ENCODE measurements around the gene ACVRL1.

The ACVRL1 gene

GRCh38 chr12:51915951-51916350, 8.6 kb downstream of the ACVRL1 start:
- DNase-seq (ENCODE audit: low read depth in 3 of 3) = no peak

DNA sequence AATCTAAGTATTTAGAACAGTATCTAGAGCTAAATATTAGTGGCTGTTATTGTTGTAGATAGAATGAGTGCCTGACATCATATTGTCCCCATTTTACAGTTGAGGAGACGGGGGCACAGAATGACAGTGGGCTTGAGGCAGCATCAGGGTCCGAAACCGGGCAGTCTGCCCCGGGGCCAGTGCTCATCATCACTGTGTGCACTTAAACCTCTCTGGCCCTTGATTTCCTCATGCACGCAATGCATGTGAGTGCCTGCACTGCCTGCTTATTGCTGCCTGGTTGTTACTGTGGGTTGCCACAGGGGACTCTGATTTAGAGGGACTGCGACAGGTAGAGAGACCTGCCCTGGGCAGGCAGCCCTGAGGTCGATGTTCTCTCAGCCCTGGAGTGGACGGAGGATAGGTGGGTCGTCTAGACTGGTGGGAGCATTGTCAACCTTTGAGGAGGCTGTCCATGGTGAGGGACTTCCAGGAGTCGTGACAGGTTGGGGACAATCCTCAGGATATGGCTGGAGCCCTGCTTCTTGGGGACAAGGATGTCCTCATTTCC, 9.8 kb downstream of the ACVRL1 start:
- DNase-seq (ENCODE audit: low read depth in 3 of 3) = no peak

DNA sequence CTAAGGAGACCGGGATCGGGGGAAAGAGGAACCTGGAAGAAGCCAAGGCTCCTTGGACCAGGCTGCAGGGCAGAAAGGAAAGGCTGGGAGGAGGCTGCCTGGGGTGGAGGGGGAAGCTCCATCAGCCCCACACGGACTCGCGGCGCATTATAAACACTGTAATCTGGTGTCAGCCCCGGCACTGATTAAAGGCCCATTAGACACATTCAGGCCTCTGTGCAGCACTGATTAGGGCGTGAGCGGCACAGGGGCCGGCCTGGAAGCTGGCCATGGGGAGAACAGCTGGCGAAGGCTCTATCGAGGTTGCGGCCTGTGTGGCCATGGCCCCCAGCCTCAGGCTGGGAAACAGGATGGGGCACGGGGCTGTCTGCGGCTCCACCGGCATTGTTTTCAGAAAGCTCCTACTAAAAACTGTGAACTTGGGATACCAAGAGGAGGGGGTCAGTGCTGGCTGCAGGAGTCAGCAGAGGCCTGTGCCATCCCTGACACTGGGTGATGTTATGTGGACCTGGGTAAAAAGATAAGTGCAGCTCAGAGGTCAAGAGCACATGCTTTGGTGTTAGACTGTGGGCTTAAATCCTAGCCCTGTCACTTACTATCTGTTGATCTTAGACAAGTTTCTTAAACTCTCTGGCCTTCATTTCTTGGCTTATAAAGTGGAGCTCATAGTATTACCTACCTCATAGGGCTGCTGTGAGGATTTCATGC, 10.6 kb downstream of the ACVRL1 start:
- DNase-seq (ENCODE audit: low read depth in 3 of 3) = no peak

DNA sequence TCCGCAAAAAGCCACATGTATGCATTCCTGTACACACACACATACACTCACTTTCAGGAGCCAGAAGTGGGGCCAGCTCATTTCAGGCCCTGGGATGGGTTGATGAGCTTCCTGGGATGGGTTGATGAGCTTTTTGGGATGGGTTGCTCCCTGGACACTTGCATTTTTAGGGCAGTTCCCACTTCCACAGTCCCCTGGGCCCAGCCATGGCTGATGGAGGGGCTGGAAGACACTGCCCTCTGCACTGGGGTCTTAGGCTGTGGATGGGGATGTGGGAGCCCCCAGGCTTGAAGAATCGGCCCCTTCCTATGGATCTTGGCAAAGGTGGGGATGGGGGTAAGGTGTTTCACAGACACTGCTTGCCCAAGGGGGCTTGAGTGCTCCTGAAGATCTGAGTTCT, 12.7 kb downstream of the ACVRL1 start:
- no peak for DNase-seq (ENCODE audit: low read depth in 3 of 3)

DNA sequence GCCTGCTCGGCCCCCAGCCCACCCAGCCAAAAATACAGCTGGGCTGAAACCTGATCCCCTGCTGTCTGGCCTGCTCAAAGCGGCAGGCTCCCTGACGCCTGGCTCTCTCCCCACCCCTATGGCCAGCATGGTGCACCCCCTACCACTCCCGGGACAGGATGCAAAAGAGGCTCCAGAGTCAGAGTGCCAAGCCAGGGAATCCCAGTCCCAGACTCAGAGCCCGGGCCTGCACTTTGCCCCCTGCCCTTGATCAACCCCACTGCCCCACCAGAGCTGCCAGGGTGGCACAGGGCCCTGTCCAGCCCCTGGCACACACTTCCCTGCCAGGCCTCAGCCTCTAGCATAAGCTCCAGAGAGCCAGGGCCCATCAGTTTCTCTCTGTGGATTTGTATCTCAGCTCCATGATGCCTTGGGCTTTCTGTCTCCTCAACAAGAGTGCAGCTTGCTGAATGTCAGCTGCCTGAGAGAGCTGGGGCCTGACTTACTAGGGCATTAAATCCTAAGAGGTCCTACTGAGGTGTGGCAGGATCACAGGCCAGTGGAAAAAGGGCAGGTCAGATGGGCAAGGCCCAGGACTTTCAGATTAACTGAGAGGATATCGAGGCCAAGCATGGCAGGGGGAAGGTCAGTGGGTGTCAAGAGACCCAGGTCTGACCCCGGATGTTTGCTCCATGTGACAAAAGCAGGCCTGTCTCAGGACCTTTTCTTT, 13.9 kb downstream of the ACVRL1 start:
- no peak for DNase-seq (ENCODE audit: low read depth in 3 of 3)

GRCh38 chr12:51922146-51922545, 14.8 kb downstream of the ACVRL1 start:
- DNase-seq (ENCODE audit: low read depth in 3 of 3) = no peak

GRCh38 chr12:51922762-51923505, 15.6 kb downstream of the ACVRL1 start:
- DNase-seq (ENCODE audit: low read depth in 3 of 3) = no peak

GRCh38 chr12:51923506-51924365, 16.4 kb downstream of the ACVRL1 start:
- peak; percentile 14 to 58 (median 30) for DNase-seq (ENCODE audit: low read depth in 3 of 3)

DNA sequence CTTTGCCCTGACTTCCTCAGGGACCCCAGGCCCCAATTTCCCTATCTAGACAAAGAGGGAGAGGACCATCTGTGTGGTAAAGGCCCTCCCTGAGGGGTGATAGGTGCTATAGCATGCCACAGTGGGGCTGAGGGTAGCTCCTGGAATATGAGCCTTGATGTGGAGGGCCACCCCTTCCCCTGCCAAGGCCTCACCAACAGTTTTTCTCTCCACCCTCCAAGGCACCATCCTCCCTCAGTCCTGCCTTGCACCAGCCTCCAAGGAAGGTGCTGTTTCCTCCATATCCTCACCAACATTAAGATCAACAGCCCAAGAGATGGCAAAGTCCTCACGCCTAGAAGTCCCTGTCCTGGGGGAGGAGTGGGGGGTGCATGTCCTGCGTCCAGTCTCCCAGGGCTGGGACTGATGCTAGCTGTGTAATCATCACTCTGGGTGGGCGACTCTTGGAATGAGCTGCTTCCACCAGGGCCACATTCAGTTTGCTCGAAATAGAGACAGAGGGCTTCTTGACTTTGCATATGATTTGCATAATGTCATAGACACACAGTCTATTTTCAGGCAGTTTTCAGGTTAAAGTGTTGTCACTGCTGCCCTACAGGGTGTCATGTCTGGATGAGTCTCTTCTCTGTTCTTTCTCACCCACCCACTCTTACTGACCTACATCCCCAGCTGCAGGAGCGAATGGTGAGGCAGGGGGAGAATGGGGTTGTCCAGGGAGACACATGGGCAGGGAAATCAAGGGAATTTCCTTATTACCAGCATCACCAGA, 17.4 kb downstream of the ACVRL1 start:
- DNase-seq (ENCODE audit: low read depth in 3 of 3) = no peak

- no peak for DNase-seq (ENCODE audit: low read depth in 3 of 3)
These were observed 18.2 kb downstream of the ACVRL1 start for GRCh38 chr12:51925346-51926063.

DNA sequence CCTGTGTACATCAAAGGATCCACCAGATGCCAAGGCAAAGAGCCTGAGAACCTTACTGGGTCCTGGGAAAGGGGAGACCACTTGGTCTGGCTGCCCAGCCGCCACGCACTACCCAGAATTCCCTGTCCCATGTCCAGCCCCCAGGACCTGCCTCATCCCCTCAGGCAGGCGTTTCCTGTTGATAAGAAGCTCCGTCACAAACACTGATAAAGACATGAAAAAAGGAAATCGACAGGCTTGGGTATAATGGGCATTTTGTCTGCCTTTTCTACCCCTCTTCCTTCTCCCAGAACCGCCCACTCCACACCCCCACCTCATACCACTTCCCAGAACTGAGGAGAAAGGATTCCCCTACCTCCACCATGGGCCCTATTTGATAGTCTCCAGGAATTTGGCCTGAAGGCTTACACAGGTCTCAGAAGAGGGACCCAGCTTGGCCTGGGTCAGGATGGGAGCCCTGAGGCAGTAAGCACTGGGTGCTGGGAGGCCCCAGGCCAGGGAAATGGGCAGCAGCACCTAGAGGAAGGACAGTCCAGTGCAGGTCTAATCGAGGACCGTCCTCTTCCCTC, 18.8 kb downstream of the ACVRL1 start:
- DNase-seq (ENCODE audit: low read depth in 3 of 3) = no peak

GRCh38 chr12:51926718-51927117, 19.4 kb downstream of the ACVRL1 start:
- DNase-seq (ENCODE audit: low read depth in 3 of 3) = peak in 2 of 3 experiments; percentile 22 to 55

DNA sequence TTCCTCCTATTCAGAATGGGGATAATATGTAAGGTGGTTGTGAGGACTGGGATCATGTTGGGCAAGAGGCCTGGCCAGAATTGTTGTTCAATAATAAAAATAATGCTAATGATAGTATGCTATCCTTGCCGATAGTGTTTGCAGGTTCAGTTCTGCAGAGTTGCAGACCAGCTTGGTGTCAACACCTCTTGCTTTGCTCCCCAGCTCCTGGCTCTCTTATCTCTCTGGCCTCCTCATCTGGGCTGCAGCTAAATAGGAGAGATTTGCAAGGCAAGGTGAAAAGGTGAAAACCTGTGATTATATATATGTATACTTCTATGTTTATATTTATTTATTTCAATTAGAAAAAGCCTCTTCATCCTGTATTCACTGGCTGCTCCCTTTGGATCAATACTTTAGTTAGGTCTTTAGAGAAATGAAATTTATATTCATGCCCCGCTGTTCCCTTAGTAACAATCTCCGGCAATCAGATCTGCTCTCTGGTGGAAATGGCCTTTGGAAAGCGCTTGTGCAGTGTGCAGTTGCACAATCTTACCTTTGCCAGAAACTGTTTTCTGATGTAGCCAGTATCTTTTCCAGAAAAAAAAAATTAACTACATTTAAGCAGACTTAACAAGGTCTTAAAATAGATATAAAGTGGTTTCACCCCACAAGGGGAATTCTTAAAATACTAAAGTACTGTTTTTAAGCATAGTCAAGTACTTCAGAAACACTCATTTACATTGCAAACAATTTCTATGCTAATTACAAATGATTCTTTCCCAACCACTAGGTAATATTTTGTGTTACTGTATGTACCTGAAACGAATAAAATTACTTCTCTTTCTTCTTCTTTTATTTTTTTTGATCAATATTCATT, 25.1 kb downstream of the ACVRL1 start:
- DNase-seq (ENCODE audit: low read depth in 3 of 3) = no peak

- DNase-seq (ENCODE audit: low read depth in 3 of 3) = no peak
These were observed 26.8 kb downstream of the ACVRL1 start for GRCh38 chr12:51934080-51934479.

DNA sequence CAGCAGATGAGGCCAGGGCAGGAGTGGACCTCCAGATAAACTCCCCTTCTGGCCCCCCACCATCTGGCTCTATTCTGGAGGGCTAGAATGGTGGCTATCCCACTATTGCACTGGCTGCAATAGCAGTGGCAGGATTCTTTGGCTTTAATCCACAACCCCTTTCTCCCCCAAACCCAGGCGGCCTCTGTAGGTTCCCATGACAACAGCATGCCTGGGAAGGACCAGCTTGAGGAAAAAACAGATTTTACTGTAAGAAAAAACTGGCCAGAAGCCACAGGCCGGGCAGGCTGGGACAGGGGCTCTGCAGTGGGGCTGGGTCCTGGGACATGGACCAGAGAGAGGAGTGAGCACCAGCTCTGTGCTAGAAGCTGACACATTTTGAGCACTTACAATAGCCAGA, 30.6 kb downstream of the ACVRL1 start:
- no peak for DNase-seq (ENCODE audit: low read depth in 3 of 3)

GRCh38 chr12:51938726-51939125, 31.4 kb downstream of the ACVRL1 start:
- DNase-seq (ENCODE audit: low read depth in 3 of 3) = no peak

DNA sequence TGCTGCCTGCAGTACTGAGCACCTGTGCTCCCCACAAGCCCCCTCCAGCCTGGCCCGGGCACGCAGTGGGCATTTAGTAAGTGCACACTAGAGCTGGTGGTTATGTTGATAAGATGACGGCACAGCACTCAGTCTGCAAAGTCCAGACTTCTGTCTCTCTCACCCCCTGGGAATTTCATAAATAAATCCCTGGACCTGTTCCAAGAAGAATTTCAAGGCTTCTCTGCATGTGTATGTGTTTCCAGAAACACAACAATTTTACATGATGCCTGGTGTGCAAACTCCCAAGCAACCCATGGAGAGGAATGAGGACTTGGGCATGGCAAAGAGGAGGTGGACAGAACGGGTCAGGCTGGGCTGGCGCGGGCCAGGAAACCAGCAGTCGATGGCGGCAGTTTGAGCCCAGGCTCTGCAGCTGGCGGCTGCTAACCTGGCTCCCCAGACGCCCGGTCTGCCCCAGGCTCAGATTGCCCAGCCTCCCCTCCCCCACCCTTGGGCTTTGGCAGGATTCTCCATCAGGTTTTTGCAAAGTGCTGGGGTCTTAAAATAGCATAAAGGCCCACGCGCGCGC, 33.8 kb downstream of the ACVRL1 start:
- DNase-seq (ENCODE audit: low read depth in 3 of 3) = no peak

GRCh38 chr12:51941604-51942003, 34.3 kb downstream of the ACVRL1 start:
- DNase-seq (ENCODE audit: low read depth in 3 of 3) = no peak

Measured in stimulated activated CD4-positive, alpha-beta T cell treated with anti-CD3 and anti-CD28 coated beads, TNF-alpha, amount 100 ng/mL, for 24 hours (primary cell).